Tibial nerve (tissue), 4 donors: ENCODE results near the gene CAMK2B. TPM values are rescaled to one million over a fixed set of nuclear protein-coding genes. Genes with fewer than 3 reads are reported as not detected.

Source experiments
- DNase-seq, 2 donors: peaks; one replicate each; pipeline ENCODE4 v3.0.0-alpha.2; 2019; ENCODE audit warnings: low spot score in 2 of 2
- H3K27ac ChIP-seq, 4 donors: fragments of 200-600 bp; sonication (generic) in 3 of 4; one replicate each; pipeline ENCODE4 v1.5.1; 2017 to 2019; ENCODE audit warnings: mild to moderate bottlenecking in 1 of 4
- H3K27me3 ChIP-seq, 2 donors: fragments of 200-600 bp; sonication (generic) in 1 of 2; one replicate each; pipeline versions ENCODE4 v1.5.1 to v1.6.0; 2017 to 2019
- H3K36me3 ChIP-seq, 3 donors: fragments of 200-600 bp; sonication (generic); one replicate each; pipeline ENCODE4 v1.5.1; 2018 to 2019
- H3K4me1 ChIP-seq, 4 donors: fragments of 200-600 bp; sonication (generic) in 3 of 4; one replicate each; pipeline ENCODE4 v1.5.1; 2017 to 2019
- H3K4me3 ChIP-seq, 4 donors: fragments of 200-600 bp; sonication (generic) in 3 of 4; one replicate each; pipeline ENCODE4 v1.5.1; 2017 to 2019; ENCODE audit warnings: mild to moderate bottlenecking in 1 of 4, moderate library complexity in 1 of 4
- H3K9me3 ChIP-seq, 4 donors: fragments of 200-600 bp; sonication (generic) in 3 of 4; one replicate each; pipeline ENCODE4 v1.5.1; 2017 to 2019
- EP300 ChIP-seq, 2 donors: sonication (generic); formaldehyde crosslinking; IDR thresholded peaks; one replicate each; pipeline ENCODE4 v1.6.1; 2017; ENCODE audit warnings: antibody characterized with exemption in 2 of 2, mild to moderate bottlenecking in 1 of 2
- POLR2A ChIP-seq, 2 donors: fragments of 450-650 bp; IDR thresholded peaks; one replicate each; pipeline ENCODE4 v1.6.1; 2017; ENCODE audit warnings: antibody characterized with exemption in 2 of 2, mild to moderate bottlenecking in 2 of 2, moderate library complexity in 2 of 2
- WGBS, 2 donors: methylation state at CpG; one replicate each; pipeline ENCODE4 v1.1.5; 2018; 5-methylcytosine and 5-hydroxymethylcytosine counted together
- total RNA-seq, 4 donors: library from RNA; depleted of rRNA; stranded (reverse); fragments of >200 nt; gene quantifications; one replicate each; pipeline ENCODE4 v1.1.0, GENCODE V29; 2016
- TF ChIP-seq, protein P1 (sequence below), 5 experiments: fragments of 200-600 bp in 3 of 5; fragments of 450-650 bp in 2 of 5; sonication (generic) in 3 of 5; IDR thresholded peaks; one replicate each; pipeline ENCODE4 v1.5.1; 2016 to 2019; ENCODE audit warnings: antibody characterized with exemption in 5 of 5, mild to moderate bottlenecking in 3 of 5, moderate library complexity in 2 of 5

Gene CAMK2B
- total RNA-seq, 4 donors from 2014 or later: 9.0 to 14.7 (median 10.9) TPM

DNA sequence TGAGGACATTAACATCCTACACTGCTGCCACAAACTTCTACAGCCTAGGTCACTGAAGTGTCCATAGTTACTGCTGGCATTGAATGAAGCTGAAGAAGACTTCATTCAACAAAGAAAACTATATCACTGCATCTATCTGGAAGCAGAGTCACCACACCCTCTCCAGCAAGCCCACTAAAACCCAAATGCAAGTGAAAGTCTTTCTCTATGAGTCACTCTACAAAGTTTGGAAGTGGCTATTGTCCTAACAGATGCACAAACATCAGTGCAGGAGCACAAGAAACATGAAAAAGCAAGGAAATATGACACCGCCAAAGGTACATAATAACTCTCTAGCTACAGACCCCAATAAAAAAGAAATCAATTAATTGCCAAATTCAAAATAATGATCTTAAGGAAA, 43.5 kb upstream of the CAMK2B start:
- Histone ChIP-seq H3K27me3 (peaks cover 0 to 5% of the 10 kb centered on the region in 2 donors), H3K27ac (no peak overlapping the region), H3K36me3 (no peaks in the 10 kb centered on the region), H3K4me3 (no peak overlapping the region), H3K4me1 (no peaks in the 10 kb centered on the region), H3K9me3 (peaks cover 0 to 14% (median 0%) of the 10 kb centered on the region in 4 donors)
- 94 to 100% methylated on average over 1 of the region's 1 CpG for WGBS, 2 donors
- no peak for DNase-seq
- no peak for TF ChIP-seq POLR2A (IDR thresholded peaks at IDR 0.05)
- no peak for TF ChIP-seq EP300 (IDR thresholded peaks at IDR 0.05)
- TF ChIP-seq, protein P1, sequence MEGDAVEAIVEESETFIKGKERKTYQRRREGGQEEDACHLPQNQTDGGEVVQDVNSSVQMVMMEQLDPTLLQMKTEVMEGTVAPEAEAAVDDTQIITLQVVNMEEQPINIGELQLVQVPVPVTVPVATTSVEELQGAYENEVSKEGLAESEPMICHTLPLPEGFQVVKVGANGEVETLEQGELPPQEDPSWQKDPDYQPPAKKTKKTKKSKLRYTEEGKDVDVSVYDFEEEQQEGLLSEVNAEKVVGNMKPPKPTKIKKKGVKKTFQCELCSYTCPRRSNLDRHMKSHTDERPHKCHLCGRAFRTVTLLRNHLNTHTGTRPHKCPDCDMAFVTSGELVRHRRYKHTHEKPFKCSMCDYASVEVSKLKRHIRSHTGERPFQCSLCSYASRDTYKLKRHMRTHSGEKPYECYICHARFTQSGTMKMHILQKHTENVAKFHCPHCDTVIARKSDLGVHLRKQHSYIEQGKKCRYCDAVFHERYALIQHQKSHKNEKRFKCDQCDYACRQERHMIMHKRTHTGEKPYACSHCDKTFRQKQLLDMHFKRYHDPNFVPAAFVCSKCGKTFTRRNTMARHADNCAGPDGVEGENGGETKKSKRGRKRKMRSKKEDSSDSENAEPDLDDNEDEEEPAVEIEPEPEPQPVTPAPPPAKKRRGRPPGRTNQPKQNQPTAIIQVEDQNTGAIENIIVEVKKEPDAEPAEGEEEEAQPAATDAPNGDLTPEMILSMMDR (IDR thresholded peaks at IDR 0.05): no peak

DNA sequence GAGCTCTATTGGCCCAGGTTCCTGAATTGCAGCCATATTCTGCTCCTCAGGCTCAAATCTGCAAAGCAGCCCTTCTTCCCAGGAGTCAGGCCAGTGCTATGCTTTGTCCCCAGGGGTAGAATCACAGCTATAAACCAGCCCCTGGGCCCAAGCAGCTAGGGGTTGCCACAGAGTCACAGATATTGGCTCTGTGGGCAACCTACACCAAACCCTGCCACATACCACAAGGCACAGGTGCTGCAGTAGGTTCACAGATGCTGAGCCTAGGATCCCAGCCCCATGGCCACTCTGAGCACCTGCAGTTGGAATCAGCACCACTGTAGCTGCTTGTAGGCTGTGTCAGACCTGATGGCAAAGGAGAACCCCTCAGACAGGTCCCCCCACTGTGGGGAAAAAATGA, 43.1 kb upstream of the CAMK2B start:
- H3K27ac ChIP-seq: no peak overlapping the region
- H3K27me3 ChIP-seq: peaks cover 0 to 5% of the 10 kb centered on the region in 2 donors
- H3K4me3 ChIP-seq: no peak overlapping the region
- H3K36me3 ChIP-seq: no peaks in the 10 kb centered on the region
- H3K4me1 ChIP-seq: no peaks in the 10 kb centered on the region
- no peak for TF ChIP-seq EP300 (IDR thresholded peaks at IDR 0.05)
- TF ChIP-seq, protein P1 (IDR thresholded peaks at IDR 0.05): no peak
- TF ChIP-seq POLR2A (IDR thresholded peaks at IDR 0.05): no peak
- DNase-seq: no peak
- H3K9me3 ChIP-seq: peaks cover 0 to 14% (median 0%) of the 10 kb centered on the region in 4 donors

DNA sequence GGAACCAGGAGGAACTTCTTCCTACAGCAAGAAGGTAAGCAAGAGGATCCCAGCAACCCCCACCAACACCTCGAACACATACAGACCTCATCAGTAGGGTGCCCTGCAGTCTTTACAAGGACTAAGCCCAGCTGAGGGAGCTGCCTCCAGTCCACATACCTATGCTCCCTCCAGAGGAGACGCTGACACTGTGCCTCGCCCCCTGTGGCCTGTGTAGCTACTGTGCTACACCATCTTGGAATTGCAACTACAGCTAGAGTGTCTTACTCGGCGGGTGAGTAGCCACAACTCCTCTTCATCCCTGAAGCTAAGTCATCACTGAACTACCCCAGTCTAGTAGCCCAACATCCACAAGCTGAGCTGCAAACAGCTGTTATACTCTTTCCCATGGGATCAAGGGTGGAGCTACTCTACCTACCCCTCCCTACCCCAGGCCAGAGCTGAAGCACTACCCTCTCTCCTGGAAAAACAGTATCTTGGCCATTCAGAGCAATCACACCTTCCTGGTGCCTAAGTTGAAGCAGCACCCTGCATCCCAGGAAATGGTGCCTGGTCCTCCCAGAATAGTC, 42.2 kb upstream of the CAMK2B start:
- TF ChIP-seq, protein P1 (IDR thresholded peaks at IDR 0.05): no peak
- TF ChIP-seq EP300 (IDR thresholded peaks at IDR 0.05): no peak
- TF ChIP-seq POLR2A (IDR thresholded peaks at IDR 0.05): no peak
- H3K4me3 ChIP-seq: no peak overlapping the region
- H3K9me3 ChIP-seq: peaks cover 0 to 14% (median 0%) of the 10 kb centered on the region in 4 donors
- no peaks in the 10 kb centered on the region for H3K36me3 ChIP-seq
- DNase-seq: no peak
- H3K27ac ChIP-seq: no peak overlapping the region
- WGBS, 2 donors: 86 to 89% methylated on average over 5 of the region's 5 CpGs
- H3K27me3 ChIP-seq: peaks cover 0 to 5% of the 10 kb centered on the region in 2 donors
- H3K4me1 ChIP-seq: no peaks in the 10 kb centered on the region

DNA sequence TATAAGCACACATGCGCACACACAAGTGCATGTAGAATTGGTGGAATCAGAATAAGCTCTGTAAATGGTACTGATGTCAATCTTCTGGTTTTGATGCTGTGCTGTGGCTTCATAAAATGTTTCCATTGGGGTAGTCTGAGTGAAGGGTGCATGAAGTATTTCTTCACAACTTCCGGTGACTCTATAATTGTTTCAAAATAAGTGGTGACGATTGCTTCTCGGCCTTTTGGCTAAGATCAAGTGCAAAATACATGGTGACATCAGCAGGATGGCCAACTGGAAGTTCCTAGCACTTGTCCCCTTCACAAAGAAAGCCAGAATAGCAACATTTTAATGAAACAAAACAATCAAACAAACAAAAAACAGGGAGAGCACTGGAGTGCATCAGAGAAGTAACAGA, 41.6 kb upstream of the CAMK2B start:
- 73 to 89% methylated on average over 4 of the region's 4 CpGs for WGBS, 2 donors
- H3K27me3 ChIP-seq: peaks cover 0 to 5% of the 10 kb centered on the region in 2 donors
- no peak overlapping the region for H3K27ac ChIP-seq
- DNase-seq: no peak
- TF ChIP-seq, protein P1 (IDR thresholded peaks at IDR 0.05): no peak
- no peak for TF ChIP-seq EP300 (IDR thresholded peaks at IDR 0.05)
- TF ChIP-seq POLR2A (IDR thresholded peaks at IDR 0.05): no peak
- no peaks in the 10 kb centered on the region for H3K36me3 ChIP-seq
- H3K4me1 ChIP-seq: no peaks in the 10 kb centered on the region
- peaks cover 0 to 14% (median 0%) of the 10 kb centered on the region in 4 donors for H3K9me3 ChIP-seq
- no peak overlapping the region for H3K4me3 ChIP-seq

DNA sequence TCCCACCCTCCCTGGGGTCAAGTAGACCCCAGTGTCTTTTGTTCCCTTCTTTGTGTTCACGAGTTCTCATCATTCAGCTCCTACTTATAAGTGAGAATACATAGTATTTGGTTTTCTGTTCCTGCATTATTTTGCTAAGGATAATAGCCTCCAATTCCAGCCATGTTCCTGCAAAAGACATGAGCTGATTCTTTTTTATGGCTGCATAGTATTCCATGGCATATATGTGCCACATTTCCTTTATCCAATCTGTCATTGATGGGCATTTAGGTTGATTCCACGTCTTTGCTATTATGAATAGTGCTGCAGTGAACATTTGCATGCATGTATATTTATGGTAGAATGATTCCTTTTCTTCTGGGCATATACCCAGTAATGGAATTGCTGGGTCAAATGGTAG, 28.3 kb upstream of the CAMK2B start:
- no peak for DNase-seq
- Histone ChIP-seq H3K36me3 (no peaks in the 10 kb centered on the region), H3K27ac (no peak overlapping the region), H3K27me3 (no peaks in the 10 kb centered on the region), H3K4me1 (no peaks in the 10 kb centered on the region), H3K4me3 (no peak overlapping the region), H3K9me3 (peaks cover 0 to 43% (median 0%) of the 10 kb centered on the region in 4 donors)
- WGBS, 2 donors: 52 to 55% methylated on average over 2 of the region's 2 CpGs
- TF ChIP-seq, protein P1 (IDR thresholded peaks at IDR 0.05): no peak
- TF ChIP-seq POLR2A (IDR thresholded peaks at IDR 0.05) (no peak), EP300 (IDR thresholded peaks at IDR 0.05) (no peak)
